GM10248 (cell line): Measurements from ENCODE around the gene CPN2.

Source experiments
- CTCF ChIA-PET: fragments of 300-600 bp; sonication (Branson Sonifier 250); formaldehyde crosslinking; extraction: SDS; loops from one replicate; lab custom pipeline; 2021; ENCODE audit warnings: antibody characterized with exemption; lab: Yijun Ruan, JAX
- POLR2A ChIA-PET: fragments of 350-650 bp; sonication (Branson Sonifier 250); formaldehyde crosslinking; extraction: SDS; loops from one replicate; lab custom pipeline; 2020; ENCODE audit warnings: antibody characterized with exemption; lab: Yijun Ruan, JAX
- DNase-seq: peaks from one replicate; pipeline ENCODE4 v3.0.0; 2012; ENCODE audit errors: extremely low spot score
- TF ChIP-seq, protein P1 (sequence below): IDR thresholded peaks from 2 replicates; pipeline ENCODE4 v1.5.1; 2012; ENCODE audit warnings: mild to moderate bottlenecking, low read depth; ENCODE audit errors: extremely low read depth, missing control alignments, control extremely low read depth

CPN2 gene

GRCh38 chr3:194313560-194314387 lies 37.4 kb downstream of the CPN2 start:
- POLR2A ChIA-PET: no interaction called here

GRCh38 chr3:194312743-194313281 lies 38.3 kb downstream of the CPN2 start:
- CTCF ChIA-PET: interaction anchor here (1.1 to 5.6 kb wide), 4 partner anchors 8 to 531 kb away, joined by 3 to 132 read pairs (median 12); no protein-coding TSS in a partner anchor
- POLR2A ChIA-PET: no interaction called here
- TF ChIP-seq, protein P1, sequence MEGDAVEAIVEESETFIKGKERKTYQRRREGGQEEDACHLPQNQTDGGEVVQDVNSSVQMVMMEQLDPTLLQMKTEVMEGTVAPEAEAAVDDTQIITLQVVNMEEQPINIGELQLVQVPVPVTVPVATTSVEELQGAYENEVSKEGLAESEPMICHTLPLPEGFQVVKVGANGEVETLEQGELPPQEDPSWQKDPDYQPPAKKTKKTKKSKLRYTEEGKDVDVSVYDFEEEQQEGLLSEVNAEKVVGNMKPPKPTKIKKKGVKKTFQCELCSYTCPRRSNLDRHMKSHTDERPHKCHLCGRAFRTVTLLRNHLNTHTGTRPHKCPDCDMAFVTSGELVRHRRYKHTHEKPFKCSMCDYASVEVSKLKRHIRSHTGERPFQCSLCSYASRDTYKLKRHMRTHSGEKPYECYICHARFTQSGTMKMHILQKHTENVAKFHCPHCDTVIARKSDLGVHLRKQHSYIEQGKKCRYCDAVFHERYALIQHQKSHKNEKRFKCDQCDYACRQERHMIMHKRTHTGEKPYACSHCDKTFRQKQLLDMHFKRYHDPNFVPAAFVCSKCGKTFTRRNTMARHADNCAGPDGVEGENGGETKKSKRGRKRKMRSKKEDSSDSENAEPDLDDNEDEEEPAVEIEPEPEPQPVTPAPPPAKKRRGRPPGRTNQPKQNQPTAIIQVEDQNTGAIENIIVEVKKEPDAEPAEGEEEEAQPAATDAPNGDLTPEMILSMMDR: no peak

More at GRCh38 chr3:194313560-194314387, 37.4 kb downstream of the CPN2 start:
- TF ChIP-seq, protein P1: no peak
- CTCF ChIA-PET: interaction anchor here (1.1 to 5.6 kb wide), 7 partner anchors 9 to 670 kb away, joined by 3 to 132 read pairs (median 18); no protein-coding TSS in a partner anchor
- DNase-seq: no peak

DNA sequence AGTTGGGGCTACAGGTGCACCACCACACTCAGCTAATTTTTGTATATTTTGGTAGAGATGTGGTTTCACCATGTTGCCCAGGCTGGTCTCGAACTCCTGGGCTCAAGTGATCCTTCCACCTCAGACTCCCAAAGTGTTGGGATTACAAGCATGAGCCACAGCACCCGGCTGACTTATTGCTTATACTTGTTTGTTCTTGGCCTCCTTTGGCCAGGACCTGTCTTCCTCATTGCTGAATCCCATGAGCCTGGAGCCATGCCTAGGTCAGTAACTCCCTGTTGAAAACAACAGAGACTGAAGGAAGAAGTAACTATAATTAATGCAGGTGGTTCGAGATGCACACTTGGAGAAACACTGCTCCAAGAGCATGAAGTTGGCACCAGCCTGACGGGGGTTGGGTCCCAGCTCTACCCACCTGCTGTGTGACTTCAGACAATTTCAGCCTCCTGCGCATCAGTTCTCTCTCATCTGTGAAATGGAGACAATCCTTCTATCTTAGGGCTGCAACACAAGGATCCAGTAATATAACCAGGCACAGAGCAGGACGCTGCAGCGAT lies 38.9 kb downstream of the CPN2 start:
- TF ChIP-seq, protein P1: no peak
- no peak for DNase-seq
- CTCF ChIA-PET: no interaction called here
- POLR2A ChIA-PET: no interaction called here

More at GRCh38 chr3:194312743-194313281, 38.3 kb downstream of the CPN2 start:
- no peak for DNase-seq

DNA sequence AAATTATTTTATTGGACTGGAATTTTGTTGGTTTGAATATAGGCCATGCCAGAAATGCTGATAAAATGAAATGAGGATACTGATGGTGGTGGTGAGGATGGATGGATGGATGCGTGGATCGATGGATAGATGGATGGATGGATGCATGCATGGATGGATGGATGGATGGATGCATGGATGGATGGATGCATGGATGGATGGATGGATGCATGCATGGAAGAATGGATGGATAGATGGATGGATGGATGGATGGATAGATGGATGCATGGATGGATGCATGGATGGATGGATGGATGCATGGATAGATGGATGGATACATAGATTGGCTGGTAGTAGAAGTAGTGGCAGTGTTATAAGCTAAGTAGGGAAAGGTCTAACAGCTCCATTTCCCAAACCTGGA lies 40.1 kb downstream of the CPN2 start:
- TF ChIP-seq, protein P1: no peak
- CTCF ChIA-PET: interaction anchor here (1.5 to 1.6 kb wide), 2 partner anchors 523 to 530 kb away, joined by 3 to 6 read pairs; no protein-coding TSS in a partner anchor
- no peak for DNase-seq
- POLR2A ChIA-PET: no interaction called here

DNA sequence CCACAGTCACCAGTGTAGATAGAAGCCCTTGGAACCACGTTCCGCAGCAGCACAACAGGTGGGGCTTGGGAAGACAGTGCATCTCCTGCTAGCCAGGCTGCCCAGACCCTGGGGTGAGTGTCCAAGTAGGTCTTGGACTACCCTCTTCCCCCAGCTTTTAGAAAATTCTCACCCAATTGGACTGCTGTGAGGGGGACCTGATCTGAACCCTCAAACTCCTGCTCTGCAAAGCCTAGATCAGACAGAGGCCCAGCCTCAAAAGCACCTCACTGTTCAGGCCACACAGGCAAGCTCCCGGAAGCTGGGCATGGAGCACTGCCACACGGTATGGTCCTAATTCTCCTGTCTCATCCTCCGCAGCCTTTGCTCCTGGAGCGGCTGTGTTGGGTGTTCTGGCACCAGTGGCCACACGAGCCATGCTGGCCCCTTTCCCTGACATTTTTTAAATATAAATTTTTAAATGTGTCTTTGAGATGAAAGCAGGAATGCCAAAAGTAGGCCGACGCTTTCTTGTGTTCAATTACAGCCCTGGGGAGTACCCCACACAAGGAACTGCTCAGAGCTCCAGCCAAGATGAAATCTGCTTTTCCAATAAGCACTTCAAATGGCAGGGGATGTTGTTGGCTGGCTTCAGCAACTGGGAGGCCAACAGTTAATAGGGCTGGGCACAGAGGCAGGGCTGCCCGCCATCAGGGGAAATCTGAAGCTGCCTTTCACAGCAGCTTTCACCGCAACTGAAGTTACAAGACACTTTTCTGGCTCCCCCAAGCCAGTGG lies 40.9 kb downstream of the CPN2 start:
- CTCF ChIA-PET: interaction anchor here (1.5 to 1.8 kb wide), 4 partner anchors 182 to 530 kb away, joined by 3 to 6 read pairs (median 4); no protein-coding TSS in a partner anchor
- TF ChIP-seq, protein P1: no peak
- no peak for DNase-seq
- POLR2A ChIA-PET: no interaction called here
